HG03097 (cell line): ENCODE measurements around the gene SERP2.
A peak's percentile ranks its signal among the peaks of the same experiment; 100 is the strongest.

Experiments
- ATAC-seq: cut with Tn5 transposase; IDR thresholded peaks from one replicate; pipeline ENCODE4 v1.9.1; 2021; ENCODE audit not compliant: unreplicated experiment, low FRiP score

The SERP2 gene

DNA sequence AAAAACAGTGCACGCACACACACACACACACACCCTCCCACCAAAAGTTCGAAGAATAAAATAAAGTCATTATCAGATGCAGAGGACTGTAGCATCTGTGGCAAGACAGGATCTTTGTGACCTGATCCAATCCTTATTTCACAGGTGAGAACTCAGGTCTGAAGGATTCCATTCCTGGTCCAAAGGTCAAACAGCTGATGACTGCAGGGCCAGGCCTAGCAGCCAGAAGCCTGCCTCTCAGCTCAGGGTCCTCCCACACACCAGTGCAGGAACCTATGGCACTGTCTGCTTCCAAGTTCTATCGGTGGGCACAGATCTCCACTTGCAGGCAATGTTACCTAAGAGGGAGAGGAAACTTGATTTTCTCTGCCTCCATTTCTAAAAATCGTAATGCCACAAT lies 57.5 kb downstream of the SERP2 start:
- ATAC-seq, result no peak

DNA sequence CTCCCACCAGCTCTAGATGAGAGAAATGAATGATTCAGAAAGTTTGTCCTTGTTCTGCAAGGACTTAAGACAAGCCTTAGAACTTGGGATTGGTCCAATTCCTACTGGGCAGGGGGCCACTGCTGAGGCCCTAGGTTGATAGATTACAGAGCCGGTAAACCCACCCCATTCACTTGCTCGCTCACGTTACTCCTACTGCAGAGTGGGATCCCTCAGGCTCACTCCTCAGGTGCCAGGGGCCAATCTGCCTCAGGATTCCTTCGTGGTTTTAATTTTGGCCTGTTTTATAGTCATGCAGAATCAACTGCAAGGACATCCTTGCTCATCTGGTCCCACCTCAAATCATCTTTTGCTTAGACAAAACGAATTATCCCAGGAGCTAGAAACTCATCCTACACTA lies 59.0 kb downstream of the SERP2 start:
- ATAC-seq, result no peak

DNA sequence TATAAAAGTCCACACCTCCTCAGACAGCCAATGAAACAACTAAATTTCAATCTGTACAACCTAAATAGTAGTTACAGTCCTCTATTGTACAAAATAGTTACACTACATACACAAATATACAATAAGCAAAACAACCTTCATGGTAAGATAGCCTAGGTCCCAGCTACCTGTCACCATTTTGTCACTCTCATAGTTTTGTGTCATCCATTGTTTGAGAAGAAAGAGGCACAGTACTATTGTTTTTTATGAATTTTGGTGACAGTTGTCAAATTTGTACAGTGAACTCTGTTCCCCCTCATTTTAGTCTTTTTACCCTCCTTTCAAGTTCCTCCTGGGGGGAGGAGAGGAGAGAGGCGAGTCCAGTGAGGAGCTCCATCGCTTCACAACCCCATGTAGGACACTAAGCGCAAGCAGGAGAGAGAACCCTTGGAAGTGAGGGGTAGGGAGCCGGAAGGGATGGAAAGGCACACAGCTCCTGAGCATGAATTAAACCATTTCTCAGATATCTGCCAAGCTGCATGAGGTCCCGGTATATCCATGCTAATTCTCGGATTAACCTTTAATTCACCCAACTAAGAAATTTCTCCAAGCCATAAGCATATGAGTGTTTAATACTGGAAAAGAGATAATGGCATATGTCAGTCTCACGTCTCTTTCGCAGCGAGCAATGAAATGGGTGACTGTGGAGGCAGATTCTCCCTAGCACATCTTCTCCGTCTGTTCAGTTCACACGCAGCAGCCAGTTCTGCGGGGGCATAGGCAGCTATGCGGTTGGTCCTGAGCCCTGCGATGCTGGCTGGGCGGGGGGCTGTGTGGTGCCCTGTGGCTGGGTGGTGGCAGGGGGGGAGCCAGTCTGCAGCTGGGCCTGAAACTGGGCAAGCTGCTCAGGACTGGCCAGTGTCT lies 60.5 kb downstream of the SERP2 start:
- no peak for ATAC-seq

DNA sequence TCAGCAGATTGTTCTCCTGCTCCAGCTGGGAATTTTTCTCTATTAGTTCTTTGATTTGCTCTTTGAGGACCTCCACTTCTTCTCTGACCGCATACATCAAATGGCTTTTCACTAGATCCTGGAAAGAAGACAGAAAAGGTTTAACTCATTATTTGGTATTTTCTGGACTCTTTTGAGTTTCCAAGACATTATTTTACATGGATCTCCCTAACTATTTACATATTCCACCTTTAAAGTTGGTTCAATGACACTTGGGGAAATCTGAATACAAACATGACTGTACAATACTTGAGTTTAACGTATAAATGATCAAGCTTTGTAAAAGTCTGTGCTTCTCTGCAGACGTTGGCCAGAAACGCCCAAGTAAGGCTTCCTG lies 61.1 kb downstream of the SERP2 start:
- no peak for ATAC-seq

DNA sequence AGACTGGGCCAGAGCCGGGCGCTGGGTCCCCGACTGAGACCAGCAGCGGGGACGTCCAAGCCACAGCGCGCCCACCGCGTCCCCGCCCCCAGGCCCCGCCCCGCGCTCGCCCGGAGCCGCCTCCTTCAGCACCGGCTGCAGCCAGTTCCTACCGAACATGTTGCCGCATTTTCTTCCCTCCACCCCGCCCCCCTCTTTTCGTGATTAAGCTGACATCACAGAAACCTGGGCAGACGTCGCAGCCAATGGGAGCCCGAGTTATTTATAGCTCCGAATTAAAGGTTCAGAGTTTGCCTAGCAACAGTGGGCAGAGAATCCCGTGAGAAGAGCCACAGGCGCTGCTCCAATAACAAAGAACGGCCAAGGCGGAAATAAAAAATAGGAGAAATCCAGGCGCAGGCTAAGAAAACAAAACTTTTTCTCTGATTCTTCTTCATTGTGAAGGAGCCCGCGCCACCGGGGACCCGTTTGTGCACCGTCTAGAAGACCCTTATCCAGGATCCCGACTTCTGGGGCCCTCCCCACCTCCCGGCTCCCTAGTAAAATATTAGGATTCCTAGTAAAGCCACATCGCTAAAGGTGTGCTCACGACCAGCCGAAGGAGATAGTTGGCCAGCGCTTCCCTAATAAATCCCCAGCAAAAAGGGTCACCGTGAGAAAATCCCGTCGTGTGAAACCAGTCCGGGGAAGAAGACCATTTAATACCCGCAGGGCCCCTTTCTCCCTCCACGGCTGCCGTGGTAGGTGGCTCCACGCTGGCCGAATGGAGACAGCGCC lies 61.7 kb downstream of the SERP2 start:
- peak; percentile 63 for ATAC-seq

DNA sequence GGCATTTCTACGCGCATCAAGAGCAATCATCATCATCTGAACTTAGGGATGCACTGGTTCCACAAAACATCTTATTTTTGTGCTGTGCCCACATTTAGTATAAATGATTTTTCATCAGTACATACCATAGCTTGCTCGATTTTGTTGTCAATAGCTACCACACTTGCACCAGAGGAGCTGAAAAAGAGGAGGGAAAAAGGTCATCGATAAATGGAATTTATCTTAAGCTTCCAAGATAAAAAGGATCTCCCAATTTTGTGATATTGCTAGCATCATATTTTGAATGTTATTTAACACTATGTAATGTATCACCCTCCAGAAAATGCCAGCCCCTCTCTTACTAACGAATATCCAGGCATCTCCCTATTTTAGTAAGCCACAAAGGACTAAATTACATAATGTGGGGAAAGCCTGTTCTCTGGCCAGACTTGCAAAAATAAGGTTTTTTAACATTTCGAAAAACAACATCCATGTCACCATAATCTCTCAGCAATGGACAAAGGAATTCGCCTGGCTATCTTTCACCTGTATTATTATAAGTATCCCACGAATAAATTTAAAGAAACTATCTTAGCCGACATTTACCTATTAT lies 62.4 kb downstream of the SERP2 start:
- ATAC-seq, result no peak

DNA sequence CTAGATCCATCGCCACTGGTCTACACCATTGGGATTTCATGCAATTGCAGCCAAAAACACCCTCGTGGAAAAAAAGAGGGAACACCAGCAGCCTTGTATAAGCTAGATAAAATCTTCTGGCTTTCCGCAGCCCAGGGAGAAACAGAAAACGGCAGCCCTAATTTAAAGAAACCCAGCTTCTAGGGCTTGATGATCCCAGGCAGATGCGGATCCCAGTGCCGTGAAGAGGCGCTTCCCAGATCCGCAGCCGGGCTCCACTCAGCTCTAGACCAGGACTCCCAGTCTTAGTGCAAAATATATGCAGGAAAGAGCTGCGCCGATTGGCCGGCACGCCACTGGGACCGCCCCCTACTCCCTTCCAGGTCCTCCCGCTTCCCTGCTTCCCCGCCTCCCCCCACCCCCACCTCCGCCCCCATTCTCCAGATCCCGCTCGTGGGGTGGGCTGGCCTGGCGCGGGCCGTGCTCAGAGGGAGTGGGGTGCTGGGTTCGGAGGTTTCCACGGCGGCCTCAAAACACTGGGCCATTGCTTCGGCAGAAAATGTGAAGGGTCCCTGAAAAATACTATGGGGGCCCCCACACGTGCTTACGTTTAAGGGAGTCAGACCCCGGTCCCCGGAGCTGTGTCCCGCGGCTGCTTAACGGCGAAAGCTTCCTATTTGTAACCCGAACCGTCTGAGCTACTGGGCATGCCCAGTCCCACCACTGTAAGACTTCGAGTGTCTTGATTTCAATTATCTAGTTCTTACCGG lies 63.1 kb downstream of the SERP2 start:
- no peak for ATAC-seq

DNA sequence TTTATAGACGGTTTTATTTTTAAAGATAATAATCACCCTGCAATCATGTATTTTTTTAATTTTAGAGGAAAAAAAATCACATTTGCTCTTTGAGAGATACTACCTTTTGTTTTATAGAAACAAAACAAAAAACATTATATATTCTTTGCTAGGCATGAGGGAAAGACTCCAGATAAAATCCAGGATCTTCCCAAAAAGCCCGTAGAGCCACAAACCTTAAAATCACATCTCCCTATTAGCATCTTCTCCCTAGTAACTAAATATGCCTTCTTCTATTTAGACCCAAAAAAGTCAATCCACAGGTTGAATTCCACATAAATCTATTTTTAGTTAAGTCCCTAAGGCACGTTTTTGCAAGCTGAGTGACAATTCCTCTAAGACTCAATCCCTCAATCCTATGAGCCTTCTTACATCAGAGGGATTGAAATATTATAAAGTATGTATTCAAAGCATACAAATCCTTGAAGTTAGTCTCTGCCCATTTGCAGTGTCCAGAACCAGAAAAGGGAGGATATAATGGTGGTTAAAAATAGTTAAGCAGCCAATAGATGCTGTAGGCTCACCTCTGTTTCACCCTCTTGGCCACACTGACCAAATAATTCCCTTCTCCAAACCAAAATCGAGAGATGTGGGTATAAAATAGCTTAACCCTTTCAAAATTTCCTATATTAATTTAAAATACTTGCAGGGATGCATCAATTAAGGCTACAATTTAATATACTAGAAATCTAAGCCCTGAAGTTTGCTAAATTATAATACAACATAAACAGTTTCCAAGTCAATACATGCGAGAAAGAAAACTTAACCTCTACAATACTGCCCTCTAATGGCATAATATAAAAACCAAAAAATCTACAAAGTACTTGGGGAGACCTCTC lies 64.0 kb downstream of the SERP2 start:
- no peak for ATAC-seq

DNA sequence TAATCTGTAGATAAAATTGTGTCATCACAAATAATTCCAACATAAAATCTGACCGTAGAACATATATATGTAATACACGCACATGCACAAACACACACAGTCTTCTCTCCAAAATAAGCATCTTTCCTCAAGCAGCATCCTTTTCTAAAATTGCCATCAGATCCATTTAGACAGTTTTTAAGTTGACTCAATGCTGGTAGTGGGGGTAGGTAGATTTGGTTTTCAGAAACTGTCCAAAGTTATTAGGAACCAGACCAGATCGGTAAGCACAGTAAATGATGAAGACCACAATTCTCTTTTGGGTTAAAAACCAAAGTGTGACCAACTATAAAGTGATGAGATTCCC lies 64.6 kb downstream of the SERP2 start:
- ATAC-seq, result no peak

DNA sequence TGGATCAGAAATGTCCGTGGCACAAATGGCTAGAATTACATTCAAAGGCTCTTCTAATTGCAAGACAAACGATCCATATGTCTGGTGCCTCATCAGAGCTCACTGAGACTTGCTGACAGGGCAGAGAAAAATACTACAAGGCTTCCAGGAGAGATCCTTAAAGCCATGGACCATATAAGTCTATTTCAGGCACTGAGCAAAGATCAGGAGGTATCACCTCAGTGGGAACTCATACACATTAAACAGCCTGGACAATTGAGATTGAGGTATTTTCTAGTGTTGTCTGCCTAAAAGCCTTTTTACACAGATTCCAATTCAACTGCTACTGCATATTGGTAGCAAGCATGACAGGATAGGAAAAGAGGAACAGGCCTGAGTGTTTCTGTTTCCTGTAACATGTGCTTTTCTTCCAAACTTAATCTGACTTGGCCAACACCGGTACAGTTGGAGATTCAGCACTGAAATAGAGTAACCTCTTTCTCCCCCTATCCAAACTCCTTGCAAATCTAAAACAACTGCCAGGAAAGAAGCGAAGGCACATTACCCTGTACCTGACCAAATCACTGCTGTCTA lies 65.9 kb downstream of the SERP2 start:
- ATAC-seq, result no peak

DNA sequence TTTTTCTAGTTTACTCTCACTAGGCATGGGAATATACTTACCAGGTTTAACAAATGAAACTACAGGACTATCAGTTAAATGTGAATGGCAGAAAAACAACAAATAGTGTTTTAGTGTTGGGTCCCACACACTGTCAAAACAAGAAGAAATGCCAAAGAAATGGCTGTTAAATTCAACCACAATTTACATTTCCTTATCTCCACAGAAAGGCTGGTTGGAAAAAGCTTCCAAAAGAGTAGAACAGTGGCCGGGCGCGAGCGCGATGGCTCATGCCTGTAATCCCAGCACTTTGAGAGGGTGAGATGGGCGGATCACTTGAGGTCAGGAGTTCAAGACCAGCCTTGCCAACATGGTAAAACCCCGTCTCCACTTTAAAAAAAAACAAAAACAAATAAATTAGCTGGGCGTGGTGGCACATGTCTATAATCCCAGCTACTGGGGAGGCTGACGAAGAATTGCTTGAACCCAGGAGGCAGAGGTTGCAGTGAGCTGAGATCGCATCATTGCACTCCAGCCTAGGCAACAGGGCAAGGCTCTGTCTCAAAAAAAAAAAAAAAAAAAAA lies 66.5 kb downstream of the SERP2 start:
- ATAC-seq, result no peak
